Posterior cingulate gyrus (tissue), 11 donors: ENCODE measurements around the gene BCL7C.
"Not testable (repeated sequence)": the region's sequence is repeated elsewhere in the genome, so short reads cannot be mapped to it uniquely, and the experiment has no call there.

Experiments
- DNase-seq, 10 donors: peaks; one replicate each; pipeline versions ENCODE4 v3.0.0 to v3.0.0-alpha.2; 2020 to 2021; ENCODE audit warnings: mixed read lengths in 3 of 10
- intact Hi-C: fragments of 100-400 bp; cut with DNase I; formaldehyde crosslinking; loops from one replicate; pipeline ENCODE4 v1.15.1; 2023

BCL7C gene

GRCh38 chr16:30893744-30894539 is at the start of gene BCL7C:
Gene BCL7C, minus strand, starts transcription at chr16:30894077. Its CDS starts 133 bp downstream, at chr16:30893944.
- intact Hi-C loops = loop anchor here (2.0 kb wide), 1 partner anchor 29 kb away; the partner anchor contains the start of gene FBXL19
- peak; percentile 71 to 97 (median 80) for DNase-seq

GRCh38 chr16:30942426-30942806 is 48.5 kb upstream of the BCL7C start:
- no peak for DNase-seq
- intact Hi-C loops = no loop called here

GRCh38 chr16:30941600-30942425 is 47.9 kb upstream of the BCL7C start:
- intact Hi-C loops = no loop called here
- DNase-seq = peak in 9 of 10 donors; percentile 42 to 94 (median 65)

- DNase-seq = peak in 1 of 10 donors; percentile 36
- intact Hi-C loops = not testable (repeated sequence)
These were observed 45.7 kb upstream of the BCL7C start for GRCh38 chr16:30939571-30939970.

- intact Hi-C loops = no loop called here
- no peak for DNase-seq
These were observed 43.8 kb upstream of the BCL7C start for GRCh38 chr16:30937692-30938091.

- intact Hi-C loops = no loop called here
- DNase-seq = peak in 5 of 10 donors; percentile 38 to 92 (median 60)
These were observed 41.1 kb upstream of the BCL7C start for GRCh38 chr16:30934827-30935557.

- intact Hi-C loops = no loop called here
These were observed 37.3 kb upstream of the BCL7C start for GRCh38 chr16:30931068-30931650.

GRCh38 chr16:30930160-30930571 is 36.3 kb upstream of the BCL7C start:
- no peak for DNase-seq
- intact Hi-C loops = no loop called here

More at GRCh38 chr16:30931068-30931650, 37.3 kb upstream of the BCL7C start:
- no peak for DNase-seq

- intact Hi-C loops = no loop called here
- DNase-seq = no peak
These were observed 35.3 kb upstream of the BCL7C start for GRCh38 chr16:30929167-30929566.

- intact Hi-C loops = no loop called here
- DNase-seq = no peak
These were observed 34.5 kb upstream of the BCL7C start for GRCh38 chr16:30928390-30928789.

GRCh38 chr16:30927789-30928378 is 34.0 kb upstream of the BCL7C start:
- intact Hi-C loops = no loop called here
- DNase-seq = peak; percentile 47 to 96 (median 80)

- intact Hi-C loops = no loop called here
- DNase-seq = no peak
These were observed 33.3 kb upstream of the BCL7C start for GRCh38 chr16:30926937-30927788.

GRCh38 chr16:30925995-30926811 is 32.3 kb upstream of the BCL7C start:
- no peak for DNase-seq
- intact Hi-C loops = no loop called here

- intact Hi-C loops = no loop called here
- no peak for DNase-seq
These were observed 31.7 kb upstream of the BCL7C start for GRCh38 chr16:30925632-30925987.

- no peak for DNase-seq
- intact Hi-C loops = no loop called here
These were observed 31.2 kb upstream of the BCL7C start for GRCh38 chr16:30924913-30925631.

- DNase-seq = no peak
These were observed 30.4 kb upstream of the BCL7C start for GRCh38 chr16:30924076-30924912.

More at GRCh38 chr16:30924076-30924912, 30.4 kb upstream of the BCL7C start:
- intact Hi-C loops = no loop called here
